GM11168 (cell line): Measurements from ENCODE around the gene WASL.

Experiments
- in situ Hi-C: fragments of 300-500 bp; cut with MboI; formaldehyde crosslinking; loops from one replicate; pipeline ENCODE4 v1.12.0; 2022; ENCODE audit warnings: low sequenced_read_pairs; ENCODE audit not compliant: unreplicated experiment

WASL gene

GRCh38 chr7:123709525-123709924, 39.3 kb downstream of the WASL start:
- in situ Hi-C loops: no loop called here

DNA sequence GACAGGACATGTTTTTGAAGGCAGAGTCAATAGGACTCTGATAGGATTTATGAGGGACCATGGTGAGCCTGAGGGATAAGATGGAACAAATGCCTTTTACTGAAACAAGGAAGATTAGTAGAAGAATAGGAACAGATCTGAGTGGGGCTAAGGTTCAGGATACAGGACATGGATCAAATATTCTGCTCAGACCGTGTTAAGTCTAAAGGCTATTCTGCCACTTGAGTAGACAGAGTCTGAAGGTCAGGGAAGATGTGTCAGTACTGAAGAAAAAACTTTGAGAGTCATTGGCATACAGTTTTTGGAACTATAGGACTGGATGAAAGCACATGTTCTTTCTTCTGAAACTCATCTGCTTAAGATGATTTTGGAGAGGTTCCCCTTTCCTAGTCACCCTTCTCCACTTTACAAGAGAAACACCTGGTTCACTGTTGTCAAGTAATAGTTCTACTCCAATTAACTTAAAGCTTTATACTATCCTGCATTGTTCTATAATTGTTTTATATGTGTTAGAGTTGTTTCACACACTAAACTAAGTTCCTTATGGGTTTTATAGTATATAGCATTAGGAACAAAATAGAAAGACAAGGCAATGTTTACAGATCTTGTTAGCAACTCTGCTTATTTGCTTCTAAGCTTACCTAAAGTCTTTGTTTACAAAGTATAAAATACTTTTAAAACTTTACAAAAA, 43.4 kb downstream of the WASL start:
- in situ Hi-C loops: no loop called here

DNA sequence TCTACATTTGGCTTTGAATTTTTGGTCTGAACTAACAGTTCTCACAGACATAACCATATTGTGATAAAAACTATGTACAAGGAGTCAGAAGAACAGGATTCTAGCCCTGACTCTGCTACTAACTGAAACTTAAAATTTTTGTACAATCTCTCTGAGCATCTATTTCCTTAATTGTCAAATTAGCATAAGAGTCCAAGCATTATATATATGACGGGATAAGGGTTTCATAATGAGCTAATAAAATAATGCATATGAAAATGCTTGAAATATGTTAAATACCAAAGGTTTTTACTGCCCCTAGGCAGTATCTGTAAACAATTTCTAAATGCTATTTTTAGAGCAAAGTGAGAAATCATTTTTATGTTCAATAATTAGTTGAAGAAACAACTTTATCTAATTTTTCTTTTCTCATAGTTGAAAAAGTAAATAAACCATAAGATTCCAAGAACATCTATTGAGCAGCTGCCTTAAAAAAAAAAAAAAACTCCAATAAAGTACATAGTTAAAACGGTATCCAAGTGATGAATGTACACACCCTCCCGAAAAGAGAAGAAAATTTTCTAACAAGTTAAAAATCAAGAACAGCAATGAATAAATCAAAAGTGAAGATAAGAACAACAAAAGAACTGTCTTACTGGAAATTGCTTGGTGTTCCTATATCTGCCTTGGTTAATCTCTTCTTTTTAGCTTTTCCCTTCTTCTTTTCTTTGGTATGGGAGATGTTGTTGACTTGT, 52.7 kb downstream of the WASL start:
- in situ Hi-C loops: no loop called here

DNA sequence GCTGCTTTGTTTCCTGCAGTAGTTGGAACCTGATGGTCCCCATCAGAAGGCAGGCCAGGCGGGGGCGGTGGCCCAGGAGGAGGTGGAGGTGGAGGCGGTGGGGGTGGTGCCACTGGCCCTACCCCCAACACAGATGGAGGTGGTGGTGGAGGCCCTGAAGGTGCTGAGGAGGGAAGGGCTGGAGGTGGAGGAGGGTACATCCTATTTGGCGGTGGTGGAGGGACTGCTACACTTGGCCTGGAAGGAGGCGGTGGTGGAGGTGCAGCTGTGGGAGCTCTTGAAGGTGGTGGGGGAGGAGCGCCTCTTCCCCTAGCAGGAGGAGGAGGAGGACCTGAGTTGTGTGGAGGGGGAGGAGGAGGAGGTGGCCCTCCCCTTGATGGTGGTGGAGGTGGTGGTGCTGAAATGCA, 56.3 kb downstream of the WASL start:
- in situ Hi-C loops: no loop called here

GRCh38 chr7:123690550-123690949, 58.3 kb downstream of the WASL start:
- in situ Hi-C loops: no loop called here

DNA sequence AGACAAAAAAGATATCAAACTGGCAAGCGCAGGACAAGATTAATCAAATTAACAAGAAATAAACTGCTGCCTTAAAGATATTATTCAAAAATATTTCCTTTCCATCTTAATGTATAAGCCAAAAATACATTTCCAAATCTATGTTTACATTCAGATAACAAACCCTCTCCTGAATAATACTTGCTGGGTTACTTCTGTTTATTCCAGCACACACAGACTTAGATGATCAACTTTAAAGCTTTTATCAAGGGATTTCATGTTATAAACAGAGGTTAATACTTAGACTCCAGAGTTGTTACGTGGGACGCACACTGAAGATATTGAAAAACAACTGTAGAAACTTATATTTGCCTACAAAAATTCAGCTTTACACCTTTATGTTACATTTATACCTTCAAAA, 59.6 kb downstream of the WASL start:
- in situ Hi-C loops: no loop called here

DNA sequence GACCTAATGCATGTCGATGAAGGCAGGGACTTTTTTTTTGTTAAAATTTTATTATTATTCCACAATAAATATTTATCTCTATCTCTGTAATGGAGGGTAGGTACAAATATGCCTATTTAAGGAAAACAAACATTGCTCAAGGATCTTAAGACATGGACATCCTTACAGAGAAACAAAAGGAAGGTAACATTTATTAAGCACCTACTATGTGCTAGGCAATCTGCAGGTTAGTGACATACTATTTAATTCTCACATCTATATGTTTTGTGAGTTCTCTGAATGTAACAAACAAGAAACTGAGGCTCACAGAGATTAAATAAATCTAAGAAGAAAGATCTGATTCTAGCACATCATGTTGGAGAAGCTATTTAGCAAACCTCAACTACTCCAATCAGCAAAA, 61.1 kb downstream of the WASL start:
- in situ Hi-C loops: no loop called here

DNA sequence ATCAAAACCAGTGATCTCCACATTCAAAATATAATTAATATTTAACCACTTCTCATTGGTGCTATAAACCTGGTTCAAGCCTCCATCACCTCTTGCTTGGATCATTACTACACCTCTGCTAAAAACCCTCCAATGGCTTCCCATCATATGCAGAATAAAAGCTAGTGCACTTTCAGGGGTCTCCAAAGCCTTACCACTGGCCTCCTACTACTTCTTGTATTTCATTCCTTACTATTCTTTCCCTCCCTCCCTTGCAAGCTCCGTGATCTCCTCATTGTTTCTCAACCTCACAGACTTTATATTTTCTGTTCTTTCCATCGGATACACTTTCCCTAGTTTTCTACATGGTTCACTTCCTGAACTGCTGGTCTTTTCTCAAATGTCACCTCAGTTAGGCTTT, 61.6 kb downstream of the WASL start:
- in situ Hi-C loops: no loop called here

DNA sequence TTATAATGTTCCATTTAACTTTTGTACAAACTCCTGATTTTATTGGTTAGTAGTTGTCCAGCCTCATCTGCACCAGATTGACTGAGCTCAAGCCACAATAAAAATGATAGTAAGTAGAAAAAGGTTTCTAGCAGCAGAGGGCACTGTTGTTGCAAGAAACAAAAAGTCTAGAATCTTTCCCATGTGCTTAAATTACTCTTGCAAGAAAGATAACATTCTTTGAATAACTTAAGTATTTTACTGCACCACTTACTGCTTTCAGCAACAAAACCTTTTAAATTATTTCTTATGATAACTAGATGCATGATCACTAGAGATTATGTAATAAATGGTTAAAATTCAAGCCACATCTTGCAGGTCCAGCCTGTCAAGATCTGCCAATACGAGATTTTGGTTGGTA, 66.1 kb downstream of the WASL start:
- in situ Hi-C loops: no loop called here

- in situ Hi-C loops: no loop called here
These were observed 67.2 kb downstream of the WASL start for GRCh38 chr7:123681561-123681960.

GRCh38 chr7:123680580-123680979, 68.2 kb downstream of the WASL start:
- in situ Hi-C loops: no loop called here

DNA sequence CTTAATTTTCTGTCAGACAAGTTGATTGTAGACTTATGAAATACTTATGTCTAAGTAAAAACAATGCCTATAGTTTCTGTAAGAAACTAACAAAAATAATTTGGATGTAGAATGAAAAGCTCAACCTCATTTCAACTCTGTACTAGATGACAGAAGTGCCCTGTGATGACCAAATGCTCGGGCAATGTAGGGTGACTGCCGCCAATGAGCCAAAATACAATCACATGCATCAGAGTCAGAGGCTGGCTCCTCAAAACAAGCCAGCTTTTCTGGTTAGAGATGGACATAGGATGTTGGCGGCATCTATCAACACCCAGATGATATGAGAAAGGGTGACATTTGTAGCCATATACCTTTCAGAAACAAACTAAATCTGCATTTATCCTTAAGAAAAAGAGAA, 69.2 kb downstream of the WASL start:
- in situ Hi-C loops: loop anchor here (5.0 kb wide), 1 partner anchor 193 kb away; no protein-coding TSS in a partner anchor

DNA sequence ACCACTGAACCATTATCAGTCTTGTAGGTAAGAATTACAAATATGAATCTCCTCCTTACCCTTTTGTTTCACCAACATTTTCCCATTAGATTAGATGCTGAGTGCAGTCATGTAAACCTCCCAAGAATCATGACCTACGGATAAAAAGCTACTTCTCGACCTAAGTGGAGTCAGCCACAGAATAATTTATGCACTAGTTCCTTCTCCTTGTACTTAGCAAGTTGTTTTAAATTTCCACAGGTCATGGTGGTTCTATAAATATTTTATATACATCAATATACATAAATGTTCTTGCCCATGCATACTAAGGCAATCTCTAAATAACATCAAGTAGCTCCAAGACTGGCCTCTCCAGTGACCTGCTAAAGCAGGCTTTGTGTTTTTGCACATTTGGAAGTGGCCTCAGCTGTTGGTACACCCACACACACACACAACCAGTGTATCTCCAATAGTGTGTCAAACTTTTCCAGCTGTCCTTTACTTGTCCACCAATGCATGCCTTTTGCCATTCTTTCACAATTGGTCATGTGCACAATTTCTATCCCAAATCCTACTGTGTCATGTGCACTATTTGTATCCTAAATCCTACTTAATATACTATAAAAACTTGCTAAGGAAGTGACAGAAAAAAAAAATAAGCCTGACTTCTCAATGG, 71.6 kb downstream of the WASL start:
- in situ Hi-C loops: loop anchor here (5.0 kb wide), 1 partner anchor 195 kb away; no protein-coding TSS in a partner anchor

GRCh38 chr7:123675181-123675473, 73.7 kb downstream of the WASL start:
- in situ Hi-C loops: loop anchor here (5.0 kb wide), 1 partner anchor 197 kb away; no protein-coding TSS in a partner anchor

DNA sequence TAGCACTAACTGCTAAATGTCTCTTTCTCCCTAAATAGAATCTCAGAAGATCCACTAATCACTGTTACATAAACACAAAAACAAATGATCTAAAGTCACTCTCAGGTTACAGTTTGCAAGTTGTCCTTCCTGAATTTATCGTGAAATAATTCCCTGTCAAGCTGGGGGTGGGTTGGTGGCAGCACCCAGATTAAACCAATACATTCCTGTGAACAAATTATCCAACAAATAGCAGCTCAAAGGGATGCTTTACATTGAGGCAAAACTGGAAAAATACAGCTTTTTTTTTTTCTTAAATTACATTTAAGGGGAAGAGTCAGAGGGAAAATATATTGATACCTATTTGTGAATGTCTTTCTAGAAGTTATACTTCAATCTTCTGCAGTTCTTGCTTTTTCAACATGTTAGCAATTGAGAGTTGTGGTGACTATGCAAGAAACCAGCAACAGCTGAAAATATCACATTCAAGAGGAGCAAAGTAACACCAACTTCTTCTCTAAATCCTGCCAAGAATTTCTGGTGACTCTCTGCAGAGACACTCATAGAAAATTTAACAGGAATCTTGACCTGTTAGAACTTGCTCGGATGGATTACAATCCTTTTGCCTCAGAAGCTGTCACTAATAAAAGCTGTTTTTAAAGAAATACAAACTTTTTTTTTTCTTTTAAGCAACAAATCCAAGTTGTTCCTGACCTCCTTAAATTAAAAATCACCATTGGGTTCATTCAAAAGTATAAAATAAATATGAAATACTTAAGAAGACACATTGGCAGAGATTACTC, 74.2 kb downstream of the WASL start:
- in situ Hi-C loops: loop anchor here (5.0 kb wide), 1 partner anchor 198 kb away; no protein-coding TSS in a partner anchor

GRCh38 chr7:123673752-123674398, 74.9 kb downstream of the WASL start:
- in situ Hi-C loops: no loop called here

DNA sequence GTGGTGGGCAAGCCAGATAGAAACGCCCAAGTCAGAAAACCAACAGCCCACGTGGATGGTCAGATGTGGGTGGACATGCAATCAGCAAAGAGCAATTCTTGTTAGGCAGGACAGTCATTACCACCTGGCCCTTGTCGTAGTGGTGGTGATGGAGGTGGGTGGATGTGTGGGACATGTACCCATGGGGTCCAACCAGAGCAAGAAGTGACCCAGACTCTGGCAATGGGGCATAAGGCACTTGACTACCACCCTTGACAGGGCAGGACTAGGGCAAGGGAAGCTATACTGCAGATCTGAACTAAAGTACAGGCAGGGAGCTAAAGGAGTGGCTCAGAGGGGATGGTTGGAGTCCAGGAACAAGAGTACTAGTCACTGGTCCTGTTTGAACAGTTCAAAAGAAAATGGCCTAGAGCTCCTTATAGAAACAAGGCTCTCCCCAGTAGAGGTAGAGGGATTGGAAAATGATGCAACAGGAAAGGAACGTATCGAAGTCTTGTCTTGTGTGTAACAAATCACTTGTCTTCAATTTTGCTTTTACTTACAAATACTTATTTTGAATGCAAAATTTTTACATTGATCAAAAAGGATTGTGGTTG, 75.6 kb downstream of the WASL start:
- in situ Hi-C loops: no loop called here

DNA sequence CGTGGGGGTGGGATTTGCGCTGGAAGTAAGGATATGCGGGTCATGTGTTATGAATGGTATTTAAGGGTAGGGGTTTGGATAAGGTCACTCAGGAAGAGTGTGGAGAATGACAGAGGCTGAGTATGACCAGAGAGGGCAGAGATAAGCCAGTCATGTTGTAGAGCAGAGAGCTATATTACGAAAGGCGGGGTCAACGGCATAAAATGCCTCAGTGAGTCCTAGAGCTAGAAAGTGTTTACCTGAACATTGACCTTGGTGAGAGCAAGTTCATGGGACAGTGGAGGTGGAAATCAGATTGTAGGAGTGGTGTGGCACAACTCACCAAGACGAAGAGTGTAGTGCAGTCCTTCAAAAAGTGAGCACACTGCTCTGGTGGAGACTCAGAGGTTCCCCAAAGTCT, 79.3 kb downstream of the WASL start:
- in situ Hi-C loops: no loop called here

GRCh38 chr7:123666492-123666891, 82.3 kb downstream of the WASL start:
- in situ Hi-C loops: no loop called here

GRCh38 chr7:123665896-123666295, 82.9 kb downstream of the WASL start:
- in situ Hi-C loops: no loop called here
